WTC11 (cell line): ENCODE data around the gene ACY1.

Experiments used
- ATF1 ChIP-seq: sonication (generic); formaldehyde crosslinking; IDR thresholded peaks from 2 replicates; pipeline ENCODE4 v1.8.1; 2023; ENCODE audit warnings: mild to moderate bottlenecking, moderate library complexity, missing genetic modification reagents
- ETV6 ChIP-seq: sonication (generic); formaldehyde crosslinking; IDR thresholded peaks from 2 replicates; pipeline ENCODE4 v1.8.1; 2022; ENCODE audit warnings: mild to moderate bottlenecking, missing genetic modification reagents
- JUN ChIP-seq: sonication (generic); formaldehyde crosslinking; IDR thresholded peaks from 2 replicates; pipeline ENCODE4 v1.8.0; 2023; ENCODE audit warnings: mild to moderate bottlenecking, missing genetic modification reagents
- NFATC4 ChIP-seq: fragments of 250-450 bp; sonication (Bioruptor Pico); IDR thresholded peaks from 2 replicates; pipeline ENCODE4 v1.9.0; 2021; ENCODE audit warnings: mild to moderate bottlenecking
- TCF7 ChIP-seq: sonication (generic); formaldehyde crosslinking; IDR thresholded peaks from 2 replicates; pipeline ENCODE4 v1.8.0; 2022; ENCODE audit warnings: mild to moderate bottlenecking, low read depth, missing genetic modification reagents, moderate library complexity
- TF ChIP-seq, protein P1 (sequence below): fragments of 200-600 bp; IDR thresholded peaks from 2 replicates; pipeline ENCODE4 v1.8.0; 2022; ENCODE audit warnings: antibody characterized with exemption
- TF ChIP-seq, protein P2 (sequence below): sonication (generic); formaldehyde crosslinking; IDR thresholded peaks from 2 replicates; pipeline ENCODE4 v1.8.0; 2022; ENCODE audit warnings: missing genetic modification reagents
- TF ChIP-seq, protein P3 (sequence below): sonication (generic); formaldehyde crosslinking; IDR thresholded peaks from 2 replicates; pipeline ENCODE4 v1.8.0; 2022; ENCODE audit warnings: mild to moderate bottlenecking, missing genetic modification reagents
- TF ChIP-seq, protein P4 (sequence below): sonication (generic); formaldehyde crosslinking; IDR thresholded peaks from 2 replicates; pipeline ENCODE4 v1.8.0; 2022; ENCODE audit warnings: mild to moderate bottlenecking, missing genetic modification reagents
- TF ChIP-seq, protein P5 (sequence below): sonication (generic); formaldehyde crosslinking; IDR thresholded peaks from 2 replicates; pipeline ENCODE4 v1.8.1; 2023; ENCODE audit warnings: mild to moderate bottlenecking, missing genetic modification reagents, moderate library complexity
- TF ChIP-seq, protein P6 (sequence below): sonication (generic); formaldehyde crosslinking; IDR thresholded peaks from 2 replicates; pipeline ENCODE4 v1.8.0; 2023; ENCODE audit warnings: missing genetic modification reagents, mild to moderate bottlenecking, borderline replicate concordance
- TF ChIP-seq, protein P7 (sequence below): sonication (generic); formaldehyde crosslinking; IDR thresholded peaks from 2 replicates; pipeline ENCODE4 v1.8.0; 2022; ENCODE audit warnings: mild to moderate bottlenecking, missing genetic modification reagents

DNA sequence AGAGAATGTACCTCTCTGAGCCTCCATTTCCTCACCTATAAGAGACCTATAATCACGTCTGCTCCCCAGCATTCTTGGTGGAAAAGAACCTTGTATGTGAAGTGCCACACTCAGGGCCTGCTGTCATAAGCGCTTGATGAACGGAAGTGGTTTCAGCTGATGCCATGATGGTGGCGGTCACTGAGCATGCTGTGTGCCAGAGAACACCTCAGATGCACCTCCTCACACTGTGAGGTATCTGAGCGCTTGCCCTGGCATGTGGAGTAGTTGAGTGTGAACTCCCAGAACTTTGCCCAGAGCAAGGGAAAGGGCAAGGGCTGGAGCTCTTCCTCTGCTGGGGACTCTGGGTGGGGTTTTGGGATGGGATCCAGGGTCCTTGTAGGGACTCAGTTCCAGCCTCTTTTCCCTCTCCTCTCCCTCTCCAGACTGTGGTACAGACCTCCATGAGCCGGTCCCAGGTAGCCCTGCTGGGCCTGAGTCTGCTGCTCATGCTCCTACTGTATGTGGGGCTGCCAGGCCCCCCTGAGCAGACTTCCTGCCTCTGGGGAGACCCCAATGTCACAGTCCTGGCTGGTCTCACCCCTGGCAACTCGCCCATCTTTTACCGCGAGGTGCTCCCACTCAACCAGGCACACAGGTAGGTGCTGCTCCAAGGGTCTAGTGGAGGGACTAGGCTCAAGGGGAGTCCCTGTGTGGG lies 5.7 kb upstream of the ACY1 start:
- TF ChIP-seq TCF7 (CRISPR knock-in tag) (no peak), NFATC4 (no peak), JUN (CRISPR knock-in tag) (no peak), ATF1 (CRISPR knock-in tag) (no peak), ETV6 (CRISPR knock-in tag) (no peak)
- TF ChIP-seq, protein P1, sequence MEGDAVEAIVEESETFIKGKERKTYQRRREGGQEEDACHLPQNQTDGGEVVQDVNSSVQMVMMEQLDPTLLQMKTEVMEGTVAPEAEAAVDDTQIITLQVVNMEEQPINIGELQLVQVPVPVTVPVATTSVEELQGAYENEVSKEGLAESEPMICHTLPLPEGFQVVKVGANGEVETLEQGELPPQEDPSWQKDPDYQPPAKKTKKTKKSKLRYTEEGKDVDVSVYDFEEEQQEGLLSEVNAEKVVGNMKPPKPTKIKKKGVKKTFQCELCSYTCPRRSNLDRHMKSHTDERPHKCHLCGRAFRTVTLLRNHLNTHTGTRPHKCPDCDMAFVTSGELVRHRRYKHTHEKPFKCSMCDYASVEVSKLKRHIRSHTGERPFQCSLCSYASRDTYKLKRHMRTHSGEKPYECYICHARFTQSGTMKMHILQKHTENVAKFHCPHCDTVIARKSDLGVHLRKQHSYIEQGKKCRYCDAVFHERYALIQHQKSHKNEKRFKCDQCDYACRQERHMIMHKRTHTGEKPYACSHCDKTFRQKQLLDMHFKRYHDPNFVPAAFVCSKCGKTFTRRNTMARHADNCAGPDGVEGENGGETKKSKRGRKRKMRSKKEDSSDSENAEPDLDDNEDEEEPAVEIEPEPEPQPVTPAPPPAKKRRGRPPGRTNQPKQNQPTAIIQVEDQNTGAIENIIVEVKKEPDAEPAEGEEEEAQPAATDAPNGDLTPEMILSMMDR = no peak
- TF ChIP-seq, protein P2, sequence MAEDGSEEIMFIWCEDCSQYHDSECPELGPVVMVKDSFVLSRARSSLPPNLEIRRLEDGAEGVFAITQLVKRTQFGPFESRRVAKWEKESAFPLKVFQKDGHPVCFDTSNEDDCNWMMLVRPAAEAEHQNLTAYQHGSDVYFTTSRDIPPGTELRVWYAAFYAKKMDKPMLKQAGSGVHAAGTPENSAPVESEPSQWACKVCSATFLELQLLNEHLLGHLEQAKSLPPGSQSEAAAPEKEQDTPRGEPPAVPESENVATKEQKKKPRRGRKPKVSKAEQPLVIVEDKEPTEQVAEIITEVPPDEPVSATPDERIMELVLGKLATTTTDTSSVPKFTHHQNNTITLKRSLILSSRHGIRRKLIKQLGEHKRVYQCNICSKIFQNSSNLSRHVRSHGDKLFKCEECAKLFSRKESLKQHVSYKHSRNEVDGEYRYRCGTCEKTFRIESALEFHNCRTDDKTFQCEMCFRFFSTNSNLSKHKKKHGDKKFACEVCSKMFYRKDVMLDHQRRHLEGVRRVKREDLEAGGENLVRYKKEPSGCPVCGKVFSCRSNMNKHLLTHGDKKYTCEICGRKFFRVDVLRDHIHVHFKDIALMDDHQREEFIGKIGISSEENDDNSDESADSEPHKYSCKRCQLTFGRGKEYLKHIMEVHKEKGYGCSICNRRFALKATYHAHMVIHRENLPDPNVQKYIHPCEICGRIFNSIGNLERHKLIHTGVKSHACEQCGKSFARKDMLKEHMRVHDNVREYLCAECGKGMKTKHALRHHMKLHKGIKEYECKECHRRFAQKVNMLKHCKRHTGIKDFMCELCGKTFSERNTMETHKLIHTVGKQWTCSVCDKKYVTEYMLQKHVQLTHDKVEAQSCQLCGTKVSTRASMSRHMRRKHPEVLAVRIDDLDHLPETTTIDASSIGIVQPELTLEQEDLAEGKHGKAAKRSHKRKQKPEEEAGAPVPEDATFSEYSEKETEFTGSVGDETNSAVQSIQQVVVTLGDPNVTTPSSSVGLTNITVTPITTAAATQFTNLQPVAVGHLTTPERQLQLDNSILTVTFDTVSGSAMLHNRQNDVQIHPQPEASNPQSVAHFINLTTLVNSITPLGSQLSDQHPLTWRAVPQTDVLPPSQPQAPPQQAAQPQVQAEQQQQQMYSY = no peak
- TF ChIP-seq, protein P3, sequence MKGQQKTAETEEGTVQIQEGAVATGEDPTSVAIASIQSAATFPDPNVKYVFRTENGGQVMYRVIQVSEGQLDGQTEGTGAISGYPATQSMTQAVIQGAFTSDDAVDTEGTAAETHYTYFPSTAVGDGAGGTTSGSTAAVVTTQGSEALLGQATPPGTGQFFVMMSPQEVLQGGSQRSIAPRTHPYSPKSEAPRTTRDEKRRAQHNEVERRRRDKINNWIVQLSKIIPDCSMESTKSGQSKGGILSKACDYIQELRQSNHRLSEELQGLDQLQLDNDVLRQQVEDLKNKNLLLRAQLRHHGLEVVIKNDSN (CRISPR knock-in tag) = no peak
- TF ChIP-seq, protein P4, sequence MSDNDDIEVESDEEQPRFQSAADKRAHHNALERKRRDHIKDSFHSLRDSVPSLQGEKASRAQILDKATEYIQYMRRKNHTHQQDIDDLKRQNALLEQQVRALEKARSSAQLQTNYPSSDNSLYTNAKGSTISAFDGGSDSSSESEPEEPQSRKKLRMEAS (CRISPR knock-in tag) = no peak
- TF ChIP-seq, protein P5, sequence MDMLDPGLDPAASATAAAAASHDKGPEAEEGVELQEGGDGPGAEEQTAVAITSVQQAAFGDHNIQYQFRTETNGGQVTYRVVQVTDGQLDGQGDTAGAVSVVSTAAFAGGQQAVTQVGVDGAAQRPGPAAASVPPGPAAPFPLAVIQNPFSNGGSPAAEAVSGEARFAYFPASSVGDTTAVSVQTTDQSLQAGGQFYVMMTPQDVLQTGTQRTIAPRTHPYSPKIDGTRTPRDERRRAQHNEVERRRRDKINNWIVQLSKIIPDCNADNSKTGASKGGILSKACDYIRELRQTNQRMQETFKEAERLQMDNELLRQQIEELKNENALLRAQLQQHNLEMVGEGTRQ (CRISPR knock-in tag) = no peak
- TF ChIP-seq, protein P6, sequence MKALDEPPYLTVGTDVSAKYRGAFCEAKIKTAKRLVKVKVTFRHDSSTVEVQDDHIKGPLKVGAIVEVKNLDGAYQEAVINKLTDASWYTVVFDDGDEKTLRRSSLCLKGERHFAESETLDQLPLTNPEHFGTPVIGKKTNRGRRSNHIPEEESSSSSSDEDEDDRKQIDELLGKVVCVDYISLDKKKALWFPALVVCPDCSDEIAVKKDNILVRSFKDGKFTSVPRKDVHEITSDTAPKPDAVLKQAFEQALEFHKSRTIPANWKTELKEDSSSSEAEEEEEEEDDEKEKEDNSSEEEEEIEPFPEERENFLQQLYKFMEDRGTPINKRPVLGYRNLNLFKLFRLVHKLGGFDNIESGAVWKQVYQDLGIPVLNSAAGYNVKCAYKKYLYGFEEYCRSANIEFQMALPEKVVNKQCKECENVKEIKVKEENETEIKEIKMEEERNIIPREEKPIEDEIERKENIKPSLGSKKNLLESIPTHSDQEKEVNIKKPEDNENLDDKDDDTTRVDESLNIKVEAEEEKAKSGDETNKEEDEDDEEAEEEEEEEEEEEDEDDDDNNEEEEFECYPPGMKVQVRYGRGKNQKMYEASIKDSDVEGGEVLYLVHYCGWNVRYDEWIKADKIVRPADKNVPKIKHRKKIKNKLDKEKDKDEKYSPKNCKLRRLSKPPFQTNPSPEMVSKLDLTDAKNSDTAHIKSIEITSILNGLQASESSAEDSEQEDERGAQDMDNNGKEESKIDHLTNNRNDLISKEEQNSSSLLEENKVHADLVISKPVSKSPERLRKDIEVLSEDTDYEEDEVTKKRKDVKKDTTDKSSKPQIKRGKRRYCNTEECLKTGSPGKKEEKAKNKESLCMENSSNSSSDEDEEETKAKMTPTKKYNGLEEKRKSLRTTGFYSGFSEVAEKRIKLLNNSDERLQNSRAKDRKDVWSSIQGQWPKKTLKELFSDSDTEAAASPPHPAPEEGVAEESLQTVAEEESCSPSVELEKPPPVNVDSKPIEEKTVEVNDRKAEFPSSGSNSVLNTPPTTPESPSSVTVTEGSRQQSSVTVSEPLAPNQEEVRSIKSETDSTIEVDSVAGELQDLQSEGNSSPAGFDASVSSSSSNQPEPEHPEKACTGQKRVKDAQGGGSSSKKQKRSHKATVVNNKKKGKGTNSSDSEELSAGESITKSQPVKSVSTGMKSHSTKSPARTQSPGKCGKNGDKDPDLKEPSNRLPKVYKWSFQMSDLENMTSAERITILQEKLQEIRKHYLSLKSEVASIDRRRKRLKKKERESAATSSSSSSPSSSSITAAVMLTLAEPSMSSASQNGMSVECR (CRISPR knock-in tag) = no peak
- TF ChIP-seq, protein P7, sequence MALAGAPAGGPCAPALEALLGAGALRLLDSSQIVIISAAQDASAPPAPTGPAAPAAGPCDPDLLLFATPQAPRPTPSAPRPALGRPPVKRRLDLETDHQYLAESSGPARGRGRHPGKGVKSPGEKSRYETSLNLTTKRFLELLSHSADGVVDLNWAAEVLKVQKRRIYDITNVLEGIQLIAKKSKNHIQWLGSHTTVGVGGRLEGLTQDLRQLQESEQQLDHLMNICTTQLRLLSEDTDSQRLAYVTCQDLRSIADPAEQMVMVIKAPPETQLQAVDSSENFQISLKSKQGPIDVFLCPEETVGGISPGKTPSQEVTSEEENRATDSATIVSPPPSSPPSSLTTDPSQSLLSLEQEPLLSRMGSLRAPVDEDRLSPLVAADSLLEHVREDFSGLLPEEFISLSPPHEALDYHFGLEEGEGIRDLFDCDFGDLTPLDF (CRISPR knock-in tag) = no peak
